ENCODE results near the gene BRD3OS.

DNA sequence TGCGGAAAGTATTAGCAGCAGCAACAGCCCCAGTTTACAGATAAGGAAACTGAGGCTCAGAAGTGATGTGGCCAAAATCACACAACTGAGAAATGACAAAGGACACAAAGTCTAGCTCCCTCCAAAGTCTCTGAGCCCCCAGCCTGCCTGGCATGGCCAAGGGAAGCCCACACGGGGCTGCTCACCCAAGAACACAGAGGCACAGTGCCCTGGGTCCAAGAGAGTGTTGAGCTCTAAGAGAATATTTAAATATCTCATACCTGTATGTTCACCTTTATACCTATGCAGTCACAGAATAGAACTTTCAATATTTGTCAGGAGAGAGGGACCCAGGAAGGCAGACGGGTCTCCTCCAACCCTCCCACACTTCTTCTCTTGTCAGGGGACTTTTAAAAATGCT is 49.8 kb upstream of the BRD3OS start:
- TF ChIP-seq, protein P1, sequence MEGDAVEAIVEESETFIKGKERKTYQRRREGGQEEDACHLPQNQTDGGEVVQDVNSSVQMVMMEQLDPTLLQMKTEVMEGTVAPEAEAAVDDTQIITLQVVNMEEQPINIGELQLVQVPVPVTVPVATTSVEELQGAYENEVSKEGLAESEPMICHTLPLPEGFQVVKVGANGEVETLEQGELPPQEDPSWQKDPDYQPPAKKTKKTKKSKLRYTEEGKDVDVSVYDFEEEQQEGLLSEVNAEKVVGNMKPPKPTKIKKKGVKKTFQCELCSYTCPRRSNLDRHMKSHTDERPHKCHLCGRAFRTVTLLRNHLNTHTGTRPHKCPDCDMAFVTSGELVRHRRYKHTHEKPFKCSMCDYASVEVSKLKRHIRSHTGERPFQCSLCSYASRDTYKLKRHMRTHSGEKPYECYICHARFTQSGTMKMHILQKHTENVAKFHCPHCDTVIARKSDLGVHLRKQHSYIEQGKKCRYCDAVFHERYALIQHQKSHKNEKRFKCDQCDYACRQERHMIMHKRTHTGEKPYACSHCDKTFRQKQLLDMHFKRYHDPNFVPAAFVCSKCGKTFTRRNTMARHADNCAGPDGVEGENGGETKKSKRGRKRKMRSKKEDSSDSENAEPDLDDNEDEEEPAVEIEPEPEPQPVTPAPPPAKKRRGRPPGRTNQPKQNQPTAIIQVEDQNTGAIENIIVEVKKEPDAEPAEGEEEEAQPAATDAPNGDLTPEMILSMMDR (conservative IDR thresholded peaks at IDR 0.05; ENCODE audit: low read depth, low read length): no peak
- TF ChIP-seq EZH2phosphoT487 (IDR thresholded peaks at IDR 0.05; ENCODE audit: borderline replicate concordance, low read length): no peak
- no peak for TF ChIP-seq EZH2 (IDR thresholded peaks at IDR 0.05; ENCODE audit: low read length, unreplicated experiment)
